OCI-LY1 (cell line): Measurements from ENCODE around the gene NR4A3.

Experiments
- H2AFZ ChIP-seq: fragments of 200-600 bp; sonication (generic), shearing (Covaris generic); 2 replicates; pipeline ENCODE4 v1.6.0; 2014; ENCODE audit warnings: antibody characterized with exemption, mild to moderate bottlenecking, low read length
- H3F3A ChIP-seq: fragments of 200-600 bp; sonication (generic), shearing (Covaris generic); 2 replicates; pipeline ENCODE4 v1.6.0; 2014; ENCODE audit warnings: mild to moderate bottlenecking, antibody characterized with exemption, low read length, moderate library complexity; ENCODE audit not compliant: insufficient read depth
- H3K27ac ChIP-seq: fragments of 200-600 bp; sonication (generic); 2 replicates; pipeline ENCODE4 v1.5.1; 2014; ENCODE audit warnings: low read length, mixed run types, mild to moderate bottlenecking, low read depth; ENCODE audit not compliant: poor library complexity, severe bottlenecking
- H3K27me3 ChIP-seq: fragments of 200-600 bp; sonication (generic); 2 replicates; pipeline ENCODE4 v1.6.0; 2014; ENCODE audit warnings: antibody characterized with exemption, mild to moderate bottlenecking, low read length, moderate library complexity; ENCODE audit not compliant: insufficient read depth
- H3K36me3 ChIP-seq: fragments of 200-600 bp; sonication (generic); 2 replicates; pipeline ENCODE4 v1.6.1; 2014; ENCODE audit warnings: mild to moderate bottlenecking, antibody characterized with exemption, low read length, moderate library complexity, mixed read lengths; ENCODE audit not compliant: insufficient read depth
- H3K4me1 ChIP-seq: fragments of 200-600 bp; sonication (generic); 2 replicates; pipeline ENCODE4 v1.5.1; 2014; ENCODE audit warnings: mild to moderate bottlenecking, low read length, moderate library complexity; ENCODE audit not compliant: insufficient read depth, severe bottlenecking
- H3K4me2 ChIP-seq: fragments of 200-600 bp; sonication (generic), shearing (Covaris generic); 2 replicates; pipeline ENCODE4 v1.6.1; 2014; ENCODE audit warnings: low read length
- H3K4me3 ChIP-seq: fragments of 200-600 bp; sonication (generic); 2 replicates; pipeline ENCODE4 v1.5.1; 2014; ENCODE audit warnings: low read length, low read depth, mild to moderate bottlenecking, mixed read lengths; ENCODE audit not compliant: poor library complexity, severe bottlenecking
- H3K79me2 ChIP-seq: fragments of 200-600 bp; shearing (Covaris generic); 2 replicates; pipeline ENCODE4 v1.6.1; 2016; ENCODE audit warnings: mixed run types, low read length, mixed read lengths; ENCODE audit not compliant: insufficient read depth
- H3K9ac ChIP-seq: fragments of 200-600 bp; sonication (generic), shearing (Covaris generic); 2 replicates; pipeline ENCODE4 v1.6.1; 2014; ENCODE audit warnings: mild to moderate bottlenecking, low read length, mixed read lengths
- H3K9me2 ChIP-seq: fragments of 200-600 bp; sonication (generic), shearing (Covaris generic); 2 replicates; pipeline ENCODE4 v1.6.1; 2014; ENCODE audit warnings: low read depth, mild to moderate bottlenecking, low read length, mixed read lengths
- H3K9me3 ChIP-seq: fragments of 200-600 bp; shearing (Covaris generic); 2 replicates; pipeline ENCODE4 v1.6.1; 2014; ENCODE audit warnings: low read length, mixed read lengths
- H4K20me1 ChIP-seq: fragments of 200-600 bp; sonication (generic), shearing (Covaris generic); 2 replicates; pipeline ENCODE4 v1.6.0; 2016; ENCODE audit warnings: mild to moderate bottlenecking, low read length; ENCODE audit not compliant: insufficient read depth
- EZH2 ChIP-seq: fragments of 200-600 bp; sonication (generic), shearing (Covaris generic); IDR thresholded peaks from 2 replicates; pipeline ENCODE4 v1.8.0; 2017; ENCODE audit warnings: borderline replicate concordance, mixed run types, mild to moderate bottlenecking, antibody characterized with exemption, low read length, moderate library complexity, mixed read lengths
- TF ChIP-seq, protein P1 (sequence below): fragments of 200-600 bp; sonication (generic), shearing (Covaris generic); IDR thresholded peaks from 2 replicates; pipeline ENCODE4 v1.5.1; 2017; ENCODE audit warnings: mild to moderate bottlenecking, antibody characterized with exemption, low read length, moderate library complexity, mixed read lengths

The NR4A3 gene

DNA sequence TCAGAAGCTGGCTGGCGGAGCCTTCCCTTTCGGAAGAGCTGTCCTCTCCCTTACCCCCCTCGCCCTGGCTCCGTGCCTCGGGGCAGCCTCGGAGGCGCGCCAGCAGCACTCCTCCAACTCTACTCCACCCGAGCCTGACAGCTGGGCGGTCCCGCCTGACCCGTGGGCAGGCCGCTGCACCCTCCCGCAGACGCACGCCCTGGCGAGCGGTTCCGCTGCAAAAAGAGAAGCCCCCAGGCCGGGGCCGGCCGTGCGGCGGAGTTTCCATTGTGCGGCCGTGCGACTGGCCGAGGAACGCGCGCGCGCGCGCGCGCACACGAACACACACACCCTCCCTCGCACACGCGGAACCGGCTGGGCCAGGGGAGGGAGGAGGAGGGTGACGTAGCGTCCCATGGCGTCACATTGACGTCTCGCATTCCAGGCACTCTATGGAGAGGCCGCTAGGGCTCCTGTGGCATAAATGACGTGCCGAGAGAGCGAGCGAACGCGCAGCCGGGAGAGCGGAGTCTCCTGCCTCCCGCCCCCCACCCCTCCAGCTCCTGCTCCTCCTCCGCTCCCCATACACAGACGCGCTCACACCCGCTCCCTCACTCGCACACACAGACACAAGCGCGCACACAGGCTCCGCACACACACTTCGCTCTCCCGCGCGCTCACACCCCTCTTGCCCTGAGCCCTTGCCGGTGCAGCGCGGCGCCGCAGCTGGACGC lies at the start of gene NR4A3:
NR4A3 (plus strand) TSS at position 490 of the 713 bp plus-strand sequence. CDS start 6,158 bp downstream, outside the sequence.
- H4K20me1 ChIP-seq: no peaks in the 10 kb centered on the region
- peak within 1 kb of the TSS; percentile 76 for H3K4me3 ChIP-seq
- H3K36me3 ChIP-seq: no peaks in the 10 kb centered on the region
- peaks cover 4% of the 10 kb centered on the region; the same call in 1 of the 2 replicates for H3F3A ChIP-seq
- H2AFZ ChIP-seq: peak within 1 kb of the TSS; percentile 86; the same call in 1 of the 2 replicates
- H3K4me1 ChIP-seq: peaks cover 51% of the 10 kb centered on the region
- TF ChIP-seq, protein P1, sequence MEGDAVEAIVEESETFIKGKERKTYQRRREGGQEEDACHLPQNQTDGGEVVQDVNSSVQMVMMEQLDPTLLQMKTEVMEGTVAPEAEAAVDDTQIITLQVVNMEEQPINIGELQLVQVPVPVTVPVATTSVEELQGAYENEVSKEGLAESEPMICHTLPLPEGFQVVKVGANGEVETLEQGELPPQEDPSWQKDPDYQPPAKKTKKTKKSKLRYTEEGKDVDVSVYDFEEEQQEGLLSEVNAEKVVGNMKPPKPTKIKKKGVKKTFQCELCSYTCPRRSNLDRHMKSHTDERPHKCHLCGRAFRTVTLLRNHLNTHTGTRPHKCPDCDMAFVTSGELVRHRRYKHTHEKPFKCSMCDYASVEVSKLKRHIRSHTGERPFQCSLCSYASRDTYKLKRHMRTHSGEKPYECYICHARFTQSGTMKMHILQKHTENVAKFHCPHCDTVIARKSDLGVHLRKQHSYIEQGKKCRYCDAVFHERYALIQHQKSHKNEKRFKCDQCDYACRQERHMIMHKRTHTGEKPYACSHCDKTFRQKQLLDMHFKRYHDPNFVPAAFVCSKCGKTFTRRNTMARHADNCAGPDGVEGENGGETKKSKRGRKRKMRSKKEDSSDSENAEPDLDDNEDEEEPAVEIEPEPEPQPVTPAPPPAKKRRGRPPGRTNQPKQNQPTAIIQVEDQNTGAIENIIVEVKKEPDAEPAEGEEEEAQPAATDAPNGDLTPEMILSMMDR: no peak
- no peak for TF ChIP-seq EZH2
- H3K27ac ChIP-seq: peak within 1 kb of the TSS; percentile 42
- H3K9me2 ChIP-seq: no peaks in the 10 kb centered on the region
- H3K9ac ChIP-seq: peak within 1 kb of the TSS; percentile 65
- no peaks in the 10 kb centered on the region for H3K27me3 ChIP-seq
- no peaks in the 10 kb centered on the region for H3K9me3 ChIP-seq
- H3K79me2 ChIP-seq: no peaks in the 10 kb centered on the region
- peak within 1 kb of the TSS; percentile 97 for H3K4me2 ChIP-seq

DNA sequence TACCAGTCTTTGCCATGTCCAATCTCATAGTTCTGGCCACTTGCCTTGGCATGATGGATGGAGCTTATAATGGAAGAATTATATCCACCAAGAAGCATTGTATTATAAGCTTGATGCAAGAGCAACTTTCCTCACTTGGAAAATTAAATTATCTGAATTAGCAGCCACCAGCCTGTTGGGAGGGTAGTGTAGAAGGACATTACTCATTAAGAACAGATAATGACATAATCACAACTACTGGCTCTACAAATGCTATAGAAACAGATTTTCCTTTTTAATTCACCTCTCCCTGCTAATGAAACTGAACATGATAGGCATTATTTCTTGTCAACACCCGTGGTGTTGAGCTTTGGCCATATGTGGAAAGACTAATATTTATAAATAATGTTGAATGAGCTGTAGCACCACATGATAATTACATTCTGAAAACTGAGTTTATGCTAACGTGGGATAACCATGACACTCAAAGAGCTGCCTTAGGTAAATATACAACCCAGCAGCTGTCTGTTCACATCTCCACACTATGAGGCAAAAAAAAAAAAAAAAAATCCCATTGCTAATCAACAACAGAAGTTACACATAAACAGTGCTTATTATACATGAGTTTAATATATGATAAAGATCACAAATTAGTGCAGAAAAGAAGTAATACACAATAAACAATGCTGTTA lies 48.1 kb upstream of the NR4A3 start:
- no peak overlapping the region for H3K9ac ChIP-seq
- H3K9me2 ChIP-seq: no peaks in the 10 kb centered on the region
- H3K79me2 ChIP-seq: no peaks in the 10 kb centered on the region
- no peak overlapping the region for H3K4me3 ChIP-seq
- no peak overlapping the region for H3K4me2 ChIP-seq
- H3K27ac ChIP-seq: no peak overlapping the region
- no peaks in the 10 kb centered on the region for H3F3A ChIP-seq
- H3K4me1 ChIP-seq: no peaks in the 10 kb centered on the region
- TF ChIP-seq, protein P1: no peak
- TF ChIP-seq EZH2: no peak
- no peaks in the 10 kb centered on the region for H3K36me3 ChIP-seq
- no peaks in the 10 kb centered on the region for H4K20me1 ChIP-seq
- H2AFZ ChIP-seq: no peak overlapping the region
- no peaks in the 10 kb centered on the region for H3K9me3 ChIP-seq
- H3K27me3 ChIP-seq: no peaks in the 10 kb centered on the region

DNA sequence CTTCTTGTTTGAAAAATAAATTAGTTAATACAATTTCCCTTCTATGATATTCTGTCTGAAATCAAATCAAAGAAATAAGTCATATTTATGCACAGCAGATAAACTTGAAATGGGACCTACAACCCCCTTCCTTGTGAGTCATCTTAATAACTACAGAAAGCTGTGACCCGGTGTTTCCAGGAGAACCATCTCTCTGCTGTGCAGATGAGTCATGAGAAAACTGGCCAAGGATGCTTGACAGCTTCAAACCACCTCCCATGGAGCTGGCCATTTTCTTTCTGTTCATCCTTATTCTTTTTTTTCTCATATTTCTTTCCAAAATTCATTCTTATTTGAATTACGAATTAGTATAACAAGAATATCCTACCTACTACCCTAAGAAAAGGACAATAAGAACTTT lies 43.4 kb upstream of the NR4A3 start:
- no peak for TF ChIP-seq EZH2
- TF ChIP-seq, protein P1: no peak
- no peak overlapping the region for H2AFZ ChIP-seq

More for the DNA sequence above, 43.4 kb upstream of the NR4A3 start:
- Histone ChIP-seq H3K4me3 (no peak overlapping the region), H3K27ac (no peak overlapping the region), H3K4me1 (no peaks in the 10 kb centered on the region), H3K9ac (no peak overlapping the region), H3F3A (no peaks in the 10 kb centered on the region), H3K79me2 (no peaks in the 10 kb centered on the region), H3K36me3 (no peaks in the 10 kb centered on the region), H3K9me2 (no peaks in the 10 kb centered on the region), H3K9me3 (no peaks in the 10 kb centered on the region), H3K27me3 (no peaks in the 10 kb centered on the region), H3K4me2 (no peak overlapping the region), H4K20me1 (no peaks in the 10 kb centered on the region)
